ENCODE results near the gene FUT8.
A peak's percentile ranks its signal among the peaks of the same experiment; 100 is the strongest.

FUT8 gene

DNA sequence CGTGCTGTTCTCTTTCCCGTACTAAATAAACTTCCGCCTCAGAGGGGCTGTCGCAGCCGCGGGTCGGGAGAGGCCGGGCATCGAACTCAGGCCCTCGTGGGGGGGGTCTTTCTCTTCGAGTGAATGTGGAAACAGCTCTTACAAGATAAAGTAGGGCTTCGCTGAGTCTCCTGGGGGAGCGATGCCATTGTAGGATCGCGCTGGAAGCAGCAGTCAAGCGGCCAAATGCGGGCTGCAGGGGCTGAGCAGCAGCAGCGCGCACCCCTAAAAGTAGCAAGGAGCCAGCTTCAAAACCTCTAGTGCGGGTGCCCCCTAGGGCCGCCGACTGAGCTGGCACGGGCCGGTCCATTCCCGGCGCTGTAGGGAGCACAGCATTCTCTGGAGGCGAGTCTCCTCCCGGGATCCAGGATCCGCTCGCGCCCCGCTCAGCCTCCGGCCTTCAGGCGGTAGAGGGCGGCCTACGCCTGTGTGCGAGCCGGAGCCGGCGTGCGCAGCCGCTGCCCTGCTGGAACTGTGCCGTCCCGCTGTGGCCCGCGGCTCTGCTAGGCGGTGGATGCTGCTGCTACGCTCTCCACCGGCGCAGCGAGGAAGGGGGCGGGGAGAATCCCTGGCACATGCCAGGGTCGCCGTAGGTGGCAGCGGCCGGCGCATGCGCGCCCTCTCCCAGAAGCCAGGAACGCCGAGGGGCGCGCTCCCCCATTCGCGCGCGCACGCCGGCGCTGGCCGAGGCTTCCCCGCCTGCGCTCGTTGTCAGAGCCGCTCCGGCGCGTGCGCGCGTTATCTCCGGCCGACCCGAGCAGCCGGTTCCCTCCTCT is at the start of gene FUT8:
FUT8 (plus strand) TSS at position 699 of the 815 bp plus-strand sequence. CDS start 148,834 bp downstream, outside the sequence.
- intact Hi-C loops (cut with DNase I): loop anchor here (2.0 to 10.0 kb wide), 5 partner anchors 129 to 413 kb away; partner anchors contain the start of gene MAX
- peak; percentile 81 to 98 (median 95) for DNase-seq

- no peak for DNase-seq
These were observed 45.5 kb upstream of the FUT8 start for GRCh38 chr14:65366802-65367565.

DNA sequence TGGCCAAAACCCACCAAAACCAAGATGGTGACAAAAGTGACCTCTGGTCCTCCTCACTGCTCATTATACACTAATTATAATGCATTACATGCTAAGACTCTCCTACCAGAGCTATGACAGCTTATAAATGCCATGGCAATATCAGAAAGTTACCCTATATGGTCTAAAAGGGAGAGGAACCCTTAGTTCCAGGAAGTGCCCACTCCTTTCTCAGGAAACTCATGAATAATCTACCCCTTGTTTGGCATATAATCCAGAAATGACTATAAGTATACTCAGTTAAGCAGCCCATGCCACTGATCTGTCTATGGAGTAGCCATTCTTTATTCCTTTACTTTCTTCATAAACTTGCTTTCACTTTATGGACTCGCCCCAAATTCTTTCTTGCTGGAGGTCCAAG is 43.0 kb upstream of the FUT8 start:
- DNase-seq: no peak
- intact Hi-C loops (cut with DNase I): no loop called here

More at GRCh38 chr14:65366802-65367565, 45.5 kb upstream of the FUT8 start:
- intact Hi-C loops (cut with DNase I): no loop called here

GRCh38 chr14:65370801-65371248 is 41.7 kb upstream of the FUT8 start:
- no peak for DNase-seq
- intact Hi-C loops (cut with DNase I): loop anchor here (10.0 kb wide), 1 partner anchor 206 kb away; no protein-coding TSS in a partner anchor

- DNase-seq: no peak
- intact Hi-C loops (cut with DNase I): loop anchor here (10.0 kb wide), 1 partner anchor 207 kb away; no protein-coding TSS in a partner anchor
These were observed 40.7 kb upstream of the FUT8 start for GRCh38 chr14:65371784-65372183.

- intact Hi-C loops (cut with DNase I): loop anchor here (10.0 kb wide), 1 partner anchor 208 kb away; no protein-coding TSS in a partner anchor
- DNase-seq: peak in 10 of 42 donors; percentile 4 to 61 (median 20)
These were observed 39.4 kb upstream of the FUT8 start for GRCh38 chr14:65373016-65373670.

DNA sequence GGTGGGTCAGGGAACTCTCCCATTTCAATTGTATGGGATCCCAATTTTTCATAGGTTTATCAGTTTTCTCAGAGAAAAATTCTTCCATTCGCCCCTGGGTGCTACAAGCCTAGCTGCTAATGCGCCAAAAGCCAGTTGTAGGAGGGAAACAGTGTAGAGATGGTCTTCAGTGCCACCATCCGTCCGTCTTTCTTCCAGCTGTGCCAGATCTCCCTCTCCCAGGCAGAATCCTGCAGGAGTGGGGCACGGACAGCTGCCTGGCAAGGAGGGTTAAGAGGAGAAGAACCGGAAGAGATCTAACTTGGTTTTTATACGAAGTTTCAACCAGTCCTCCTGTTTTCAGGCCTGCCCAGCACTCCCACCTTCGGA is 38.9 kb upstream of the FUT8 start:
- peak in 40 of 42 donors; percentile 31 to 90 (median 66) for DNase-seq
- intact Hi-C loops (cut with DNase I): loop anchor here (10.0 kb wide), 1 partner anchor 209 kb away; no protein-coding TSS in a partner anchor

DNA sequence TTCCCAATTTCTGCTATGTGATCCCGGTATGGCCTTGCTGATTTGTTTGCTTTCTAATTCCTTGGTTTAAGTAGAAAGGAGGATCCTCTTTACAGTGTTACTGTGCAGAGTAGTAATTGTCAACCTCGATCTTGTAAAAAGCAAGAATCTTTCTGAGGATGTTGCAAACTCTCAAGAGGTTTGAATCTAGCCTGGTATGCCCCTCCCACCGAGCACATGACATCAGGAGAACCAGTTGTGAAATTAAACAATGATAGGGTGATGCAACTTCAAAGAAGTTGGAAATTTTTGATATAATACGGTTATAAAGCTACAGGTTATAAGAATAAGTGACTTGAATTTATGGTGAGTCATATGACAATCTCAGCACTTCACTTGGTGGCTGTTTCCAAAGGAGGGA is 35.0 kb upstream of the FUT8 start:
- DNase-seq: no peak
- intact Hi-C loops (cut with DNase I): loop anchor here (10.0 kb wide), 1 partner anchor 213 kb away; no protein-coding TSS in a partner anchor

- intact Hi-C loops (cut with DNase I): no loop called here
- DNase-seq: peak in 7 of 42 donors; percentile 8 to 56 (median 19)
These were observed 29.9 kb upstream of the FUT8 start for GRCh38 chr14:65382586-65382985.

GRCh38 chr14:65387171-65387570 is 25.4 kb upstream of the FUT8 start:
- intact Hi-C loops (cut with DNase I): no loop called here
- no peak for DNase-seq

DNA sequence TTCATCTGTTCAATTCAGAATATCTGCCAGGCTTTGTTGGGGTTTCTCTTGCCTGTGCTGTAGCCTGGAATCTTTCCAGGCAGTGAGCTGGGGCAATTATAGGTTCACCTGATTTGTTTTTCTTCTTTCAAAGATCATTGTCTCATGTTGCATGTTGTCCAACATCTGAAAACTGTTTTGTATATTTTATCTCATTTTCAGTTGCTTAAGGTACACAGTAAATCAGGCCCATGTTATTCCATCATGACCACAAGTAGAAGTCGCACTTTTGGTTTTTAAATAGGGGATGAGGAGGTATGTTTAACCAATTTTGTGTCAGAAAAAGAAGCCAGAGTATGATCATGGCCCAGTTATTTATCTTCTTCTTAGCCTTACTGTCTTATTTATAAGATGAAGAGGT is 24.9 kb upstream of the FUT8 start:
- DNase-seq: no peak
- intact Hi-C loops (cut with DNase I): no loop called here

- DNase-seq: no peak
- intact Hi-C loops (cut with DNase I): no loop called here
These were observed 20.2 kb upstream of the FUT8 start for GRCh38 chr14:65392296-65392695.

DNA sequence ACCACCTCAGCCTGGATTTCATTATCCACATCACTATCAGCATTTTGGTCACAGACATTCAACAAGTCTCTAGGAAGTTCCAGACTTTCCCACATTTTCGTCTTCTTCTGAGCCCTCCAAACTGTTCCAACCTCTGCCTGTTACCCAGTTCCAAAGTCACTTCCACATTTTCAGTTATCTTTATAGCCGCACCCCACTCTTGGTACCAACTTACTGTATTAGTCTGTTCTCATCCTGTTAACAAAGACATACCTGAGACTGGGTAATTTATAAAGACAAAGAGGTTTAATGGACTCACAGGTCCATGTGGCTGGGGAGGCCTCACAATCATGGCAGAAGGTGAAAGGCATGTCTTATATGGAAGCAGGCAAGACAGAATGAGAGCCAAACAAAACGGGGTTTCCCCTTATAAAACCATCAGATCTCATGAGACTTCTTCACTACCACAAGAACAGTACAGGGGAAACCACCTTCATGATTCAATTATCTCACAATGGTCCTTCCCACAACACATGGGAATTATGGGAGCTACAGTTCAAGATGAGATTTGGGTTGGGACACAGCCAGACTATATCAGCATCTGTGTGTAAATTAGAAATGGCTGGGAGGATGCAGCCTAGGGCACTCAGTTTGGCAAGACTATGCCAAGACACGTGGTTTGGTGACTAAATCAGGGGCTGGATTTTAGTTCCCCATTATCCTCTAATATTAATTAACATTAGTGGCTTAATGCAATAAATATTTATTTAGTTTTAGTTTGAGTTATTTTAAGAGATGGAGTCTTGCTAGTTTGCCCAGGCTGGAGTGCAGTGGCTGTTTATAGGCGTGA is 16.2 kb upstream of the FUT8 start:
- intact Hi-C loops (cut with DNase I): no loop called here

GRCh38 chr14:65403231-65403630 is 9.3 kb upstream of the FUT8 start:
- DNase-seq: no peak
- intact Hi-C loops (cut with DNase I): no loop called here

More for the DNA sequence above, 16.2 kb upstream of the FUT8 start:
- DNase-seq: no peak

GRCh38 chr14:65408113-65408512 is 4.4 kb upstream of the FUT8 start:
- intact Hi-C loops (cut with DNase I): no loop called here
- DNase-seq: no peak

DNA sequence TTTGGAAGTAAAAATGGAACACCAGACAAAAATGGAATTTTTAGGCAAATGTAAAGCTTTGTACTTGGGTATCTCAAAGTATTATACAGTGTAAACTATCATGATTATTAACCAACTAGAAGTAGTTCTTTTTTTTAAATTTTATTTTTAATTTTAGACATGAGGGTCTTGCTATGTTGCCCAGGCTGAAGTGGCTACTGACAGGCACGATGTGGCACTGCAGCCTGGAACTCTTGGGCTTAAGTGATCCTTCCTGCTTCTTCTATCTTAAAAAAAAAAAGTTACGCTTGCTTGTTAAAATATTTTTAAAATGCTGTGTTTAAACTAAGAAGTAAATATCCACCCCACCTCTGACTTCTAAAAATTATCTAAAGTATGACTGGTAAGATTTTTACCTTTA is 1.9 kb upstream of the FUT8 start:
- intact Hi-C loops (cut with DNase I): loop anchor here (5.0 to 10.0 kb wide), 3 partner anchors 243 to 414 kb away; partner anchors contain the start of gene MAX

GRCh38 chr14:65411656-65412031 is 886 bp upstream of the FUT8 start:
- intact Hi-C loops (cut with DNase I): loop anchor here (2.0 to 10.0 kb wide), 5 partner anchors 129 to 413 kb away; partner anchors contain the start of gene MAX
- peak; percentile 91 to 98 (median 96) for DNase-seq

More for the DNA sequence above, 1.9 kb upstream of the FUT8 start:
- DNase-seq: no peak
